Common myeloid progenitor, CD34-positive (primary cell): Measurements from ENCODE around the gene CPT1B.
"Not testable (repeated sequence)": the region's sequence is repeated elsewhere in the genome, so short reads cannot be mapped to it uniquely, and the experiment has no call there.

Experiments used
- CTCF ChIA-PET: fragments of 350-600 bp; sonication (Branson Sonifier 250); formaldehyde crosslinking; loops from one replicate; lab custom pipeline; 2021; ENCODE audit warnings: antibody characterized with exemption; lab: Charles Lee
- POLR2A ChIA-PET: fragments of 350-600 bp; sonication (Branson Sonifier 250); formaldehyde crosslinking; loops from one replicate; lab custom pipeline; 2021; ENCODE audit warnings: antibody characterized with exemption; lab: Charles Lee
- DNase-seq, 3 donors: peaks; one replicate each; pipeline versions ENCODE4 v3.0.0 to v3.0.0-alpha.2; 2013
- H3K27ac ChIP-seq, 2 experiments: 1 replicate in 1 of 2; 2 replicates in 1 of 2; pipeline ENCODE4 v1.7.0; 2013; ENCODE audit warnings: inconsistent platforms in 2 of 2, low read length in 2 of 2, mild to moderate bottlenecking in 2 of 2, low read depth in 1 of 2, moderate library complexity in 1 of 2; ENCODE audit not compliant: severe bottlenecking in 2 of 2, insufficient read depth in 1 of 2, poor library complexity in 1 of 2
- H3K27me3 ChIP-seq, 5 experiments: replicated peaks in 2 of 5; 1 replicate in 3 of 5; 2 replicates in 2 of 5; pipeline versions ENCODE4 v1.6.1 to v1.7.0; 2013; ENCODE audit warnings: low read length in 4 of 5, mild to moderate bottlenecking in 2 of 5, moderate library complexity in 2 of 5, inconsistent platforms in 1 of 5; ENCODE audit not compliant: insufficient read depth in 5 of 5, control insufficient read depth in 4 of 5
- H3K36me3 ChIP-seq, 4 experiments: 1 replicate in 2 of 4; 2 replicates in 2 of 4; pipeline versions ENCODE4 v1.6.1 to v1.7.0; 2013; ENCODE audit warnings: low read length in 3 of 4, control low read depth in 1 of 4, mild to moderate bottlenecking in 1 of 4; ENCODE audit not compliant: control insufficient read depth in 4 of 4, insufficient read depth in 4 of 4
- H3K4me1 ChIP-seq, 4 experiments: 1 replicate in 3 of 4; 2 replicates in 1 of 4; pipeline versions ENCODE4 v1.6.1 to v1.7.1; 2013; ENCODE audit warnings: low read length in 3 of 4, mild to moderate bottlenecking in 3 of 4, control low read depth in 1 of 4, inconsistent platforms in 1 of 4, moderate library complexity in 1 of 4; ENCODE audit not compliant: control insufficient read depth in 4 of 4, insufficient read depth in 4 of 4; ENCODE audit errors: control extremely low read depth in 1 of 4
- H3K4me3 ChIP-seq, 7 experiments: 1 replicate in 4 of 7; 2 replicates in 3 of 7; pipeline versions ENCODE4 v1.5.1 to v1.7.0; 2013; ENCODE audit warnings: mild to moderate bottlenecking in 7 of 7, low read length in 6 of 7, moderate library complexity in 6 of 7, inconsistent platforms in 2 of 7, low read depth in 2 of 7, control low read depth in 1 of 7; ENCODE audit not compliant: insufficient read depth in 4 of 7, control insufficient read depth in 1 of 7; ENCODE audit errors: extremely low read depth in 1 of 7
- H3K9me3 ChIP-seq, 5 experiments: 1 replicate in 4 of 5; 2 replicates in 1 of 5; pipeline versions ENCODE4 v1.6.1 to v1.7.1; 2013; ENCODE audit warnings: low read length in 4 of 5, mild to moderate bottlenecking in 2 of 5, inconsistent platforms in 1 of 5, low read depth in 1 of 5, moderate library complexity in 1 of 5; ENCODE audit not compliant: control insufficient read depth in 4 of 5, insufficient read depth in 2 of 5; ENCODE audit errors: control extremely low read depth in 1 of 5
- WGBS: methylation state at CpG from one replicate; pipeline ENCODE4 v1.1.5; 2013; ENCODE audit not compliant: insufficient coverage; 5-methylcytosine and 5-hydroxymethylcytosine counted together

CPT1B gene

GRCh38 chr22:50523458-50523805 is 54.8 kb downstream of the CPT1B start:
- Histone ChIP-seq H3K36me3 (peaks cover 2 to 49% (median 39%) of the 10 kb centered on the region in 4 experiments), H3K4me3 (no peak overlapping the region), H3K27me3 (no peaks in the 10 kb centered on the region), H3K27ac (no peak overlapping the region), H3K9me3 (no peaks in the 10 kb centered on the region), H3K4me1 (peaks cover 2 to 39% (median 34%) of the 10 kb centered on the region in 4 experiments)
- CTCF ChIA-PET, result interaction anchor here (1.1 to 1.4 kb wide), 3 partner anchors 9 to 98 kb away, joined by 3 read pairs; no protein-coding TSS in a partner anchor
- DNase-seq, result no peak
- POLR2A ChIA-PET, result no interaction called here
- WGBS, result 94% methylated on average over 14 of the region's 16 CpGs

- H3K27ac ChIP-seq, result no peak overlapping the region
- ChIA-PET CTCF (interaction anchor here (0.8 to 1.4 kb wide), 5 partner anchors 9 to 49 kb away, joined by 3 read pairs; no protein-coding TSS in a partner anchor), POLR2A (no interaction called here)
- peaks cover 2 to 35% (median 31%) of the 10 kb centered on the region in 4 experiments for H3K4me1 ChIP-seq
- no peak overlapping the region for H3K4me3 ChIP-seq
- 94% methylated on average over 19 of the region's 22 CpGs for WGBS
- H3K36me3 ChIP-seq, result peaks cover 2 to 54% (median 43%) of the 10 kb centered on the region in 4 experiments
- H3K9me3 ChIP-seq, result no peaks in the 10 kb centered on the region
- DNase-seq, result no peak
- H3K27me3 ChIP-seq, result no peaks in the 10 kb centered on the region
These were observed 55.3 kb downstream of the CPT1B start for GRCh38 chr22:50522806-50523438.

GRCh38 chr22:50522208-50522805 is 55.9 kb downstream of the CPT1B start:
- no peak for DNase-seq
- POLR2A ChIA-PET, result interaction anchor here (1.4 kb wide), 1 partner anchor 14 kb away, joined by 5 read pairs; the partner anchor contains the start of genes LMF2 and NCAPH2
- Histone ChIP-seq H3K4me3 (no peak overlapping the region), H3K36me3 (peaks cover 2 to 60% (median 46%) of the 10 kb centered on the region in 4 experiments), H3K9me3 (no peaks in the 10 kb centered on the region), H3K27ac (no peak overlapping the region), H3K27me3 (no peaks in the 10 kb centered on the region), H3K4me1 (peaks cover 2 to 28% (median 25%) of the 10 kb centered on the region in 4 experiments)
- CTCF ChIA-PET, result interaction anchor here (0.8 to 1.4 kb wide), 5 partner anchors 9 to 50 kb away, joined by 3 read pairs; no protein-coding TSS in a partner anchor
- 95% methylated on average over 10 of the region's 15 CpGs for WGBS

- WGBS, result 98% methylated on average over 9 of the region's 10 CpGs
- DNase-seq, result no peak
- H3K4me1 ChIP-seq, result peaks cover 2 to 22% (median 19%) of the 10 kb centered on the region in 4 experiments
- ChIA-PET CTCF (no interaction called here), POLR2A (interaction anchor here (1.4 kb wide), 1 partner anchor 13 kb away, joined by 5 read pairs; the partner anchor contains the start of genes LMF2 and NCAPH2)
- no peaks in the 10 kb centered on the region for H3K9me3 ChIP-seq
- H3K27ac ChIP-seq, result no peak overlapping the region
- peaks cover 2 to 66% (median 49%) of the 10 kb centered on the region in 4 experiments for H3K36me3 ChIP-seq
- H3K4me3 ChIP-seq, result no peak overlapping the region
- no peaks in the 10 kb centered on the region for H3K27me3 ChIP-seq
These were observed 56.5 kb downstream of the CPT1B start for GRCh38 chr22:50521710-50522109.

- 98% methylated on average over 12 of the region's 13 CpGs for WGBS
- H3K27ac ChIP-seq, result no peak overlapping the region
- ChIA-PET CTCF (no interaction called here), POLR2A (interaction anchor here (1.4 kb wide), 1 partner anchor 13 kb away, joined by 5 read pairs; the partner anchor contains the start of genes LMF2 and NCAPH2)
- peaks cover 2 to 15% (median 14%) of the 10 kb centered on the region in 4 experiments for H3K4me1 ChIP-seq
- peaks cover 2 to 71% (median 51%) of the 10 kb centered on the region in 4 experiments for H3K36me3 ChIP-seq
- no peaks in the 10 kb centered on the region for H3K9me3 ChIP-seq
- no peak overlapping the region for H3K4me3 ChIP-seq
- H3K27me3 ChIP-seq, result no peaks in the 10 kb centered on the region
- DNase-seq, result no peak
These were observed 57.3 kb downstream of the CPT1B start for GRCh38 chr22:50520826-50521453.

GRCh38 chr22:50520184-50520583 is 58.0 kb downstream of the CPT1B start:
- POLR2A ChIA-PET, H3K4me3 ChIP-seq, CTCF ChIA-PET: not testable (repeated sequence)

More at GRCh38 chr22:50520184-50520583, 58.0 kb downstream of the CPT1B start:
- peaks cover 2 to 13% (median 12%) of the 10 kb centered on the region in 4 experiments for H3K4me1 ChIP-seq
- not testable (repeated sequence) for H3K9me3 ChIP-seq, H3K27me3 ChIP-seq, DNase-seq, H3K27ac ChIP-seq
- WGBS, result 98% methylated on average over 7 of the region's 8 CpGs
- H3K36me3 ChIP-seq, result peaks cover 2 to 75% (median 51%) of the 10 kb centered on the region in 4 experiments
